OCI-LY1 (cell line): ENCODE results near the gene VGLL4.
A peak's percentile ranks its signal among the peaks of the same experiment; 100 is the strongest.

ENCODE experiments used
- H2AFZ ChIP-seq: fragments of 200-600 bp; sonication (generic), shearing (Covaris generic); 2 replicates; pipeline ENCODE4 v1.6.0; 2014; ENCODE audit warnings: antibody characterized with exemption, mild to moderate bottlenecking, low read length
- H3F3A ChIP-seq: fragments of 200-600 bp; sonication (generic), shearing (Covaris generic); 2 replicates; pipeline ENCODE4 v1.6.0; 2014; ENCODE audit warnings: mild to moderate bottlenecking, antibody characterized with exemption, low read length, moderate library complexity; ENCODE audit not compliant: insufficient read depth
- H3K27ac ChIP-seq: fragments of 200-600 bp; sonication (generic); 2 replicates; pipeline ENCODE4 v1.5.1; 2014; ENCODE audit warnings: low read length, mixed run types, mild to moderate bottlenecking, low read depth; ENCODE audit not compliant: poor library complexity, severe bottlenecking
- H3K27me3 ChIP-seq: fragments of 200-600 bp; sonication (generic); 2 replicates; pipeline ENCODE4 v1.6.0; 2014; ENCODE audit warnings: antibody characterized with exemption, mild to moderate bottlenecking, low read length, moderate library complexity; ENCODE audit not compliant: insufficient read depth
- H3K36me3 ChIP-seq: fragments of 200-600 bp; sonication (generic); 2 replicates; pipeline ENCODE4 v1.6.1; 2014; ENCODE audit warnings: mild to moderate bottlenecking, antibody characterized with exemption, low read length, moderate library complexity, mixed read lengths; ENCODE audit not compliant: insufficient read depth
- H3K4me1 ChIP-seq: fragments of 200-600 bp; sonication (generic); 2 replicates; pipeline ENCODE4 v1.5.1; 2014; ENCODE audit warnings: mild to moderate bottlenecking, low read length, moderate library complexity; ENCODE audit not compliant: insufficient read depth, severe bottlenecking
- H3K4me2 ChIP-seq: fragments of 200-600 bp; sonication (generic), shearing (Covaris generic); 2 replicates; pipeline ENCODE4 v1.6.1; 2014; ENCODE audit warnings: low read length
- H3K4me3 ChIP-seq: fragments of 200-600 bp; sonication (generic); 2 replicates; pipeline ENCODE4 v1.5.1; 2014; ENCODE audit warnings: low read length, low read depth, mild to moderate bottlenecking, mixed read lengths; ENCODE audit not compliant: poor library complexity, severe bottlenecking
- H3K79me2 ChIP-seq: fragments of 200-600 bp; shearing (Covaris generic); 2 replicates; pipeline ENCODE4 v1.6.1; 2016; ENCODE audit warnings: mixed run types, low read length, mixed read lengths; ENCODE audit not compliant: insufficient read depth
- H3K9ac ChIP-seq: fragments of 200-600 bp; sonication (generic), shearing (Covaris generic); 2 replicates; pipeline ENCODE4 v1.6.1; 2014; ENCODE audit warnings: mild to moderate bottlenecking, low read length, mixed read lengths
- H3K9me2 ChIP-seq: fragments of 200-600 bp; sonication (generic), shearing (Covaris generic); 2 replicates; pipeline ENCODE4 v1.6.1; 2014; ENCODE audit warnings: low read depth, mild to moderate bottlenecking, low read length, mixed read lengths
- H3K9me3 ChIP-seq: fragments of 200-600 bp; shearing (Covaris generic); 2 replicates; pipeline ENCODE4 v1.6.1; 2014; ENCODE audit warnings: low read length, mixed read lengths
- H4K20me1 ChIP-seq: fragments of 200-600 bp; sonication (generic), shearing (Covaris generic); 2 replicates; pipeline ENCODE4 v1.6.0; 2016; ENCODE audit warnings: mild to moderate bottlenecking, low read length; ENCODE audit not compliant: insufficient read depth
- EZH2 ChIP-seq: fragments of 200-600 bp; sonication (generic), shearing (Covaris generic); IDR thresholded peaks from 2 replicates; pipeline ENCODE4 v1.8.0; 2017; ENCODE audit warnings: borderline replicate concordance, mixed run types, mild to moderate bottlenecking, antibody characterized with exemption, low read length, moderate library complexity, mixed read lengths
- TF ChIP-seq, protein P1 (sequence below): fragments of 200-600 bp; sonication (generic), shearing (Covaris generic); IDR thresholded peaks from 2 replicates; pipeline ENCODE4 v1.5.1; 2017; ENCODE audit warnings: mild to moderate bottlenecking, antibody characterized with exemption, low read length, moderate library complexity, mixed read lengths

VGLL4 gene

DNA sequence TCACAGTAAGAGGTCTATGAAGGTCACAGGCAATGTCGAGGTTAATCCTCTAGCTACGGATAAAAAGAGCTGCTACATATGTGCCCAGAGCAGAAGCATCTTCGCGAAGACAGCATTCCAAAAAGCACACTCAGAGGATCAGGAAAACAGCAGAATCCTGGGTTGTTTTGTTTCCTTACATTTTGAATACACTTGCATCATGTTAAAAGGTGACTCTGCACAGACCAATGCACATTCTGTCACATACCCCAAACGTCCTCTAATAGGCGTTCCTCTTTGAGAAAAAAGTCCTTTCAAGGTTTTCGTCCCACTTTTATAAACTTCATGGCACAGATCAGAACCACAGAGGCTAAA lies 52.7 kb downstream of the VGLL4 start:
- no peak overlapping the region for H2AFZ ChIP-seq
- no peaks in the 10 kb centered on the region for H4K20me1 ChIP-seq
- no peak overlapping the region for H3K9ac ChIP-seq
- peak overlapping the region; percentile 46 for H3K27ac ChIP-seq
- no peak overlapping the region for H3K4me3 ChIP-seq
- H3K4me2 ChIP-seq, result no peak overlapping the region
- no peaks in the 10 kb centered on the region for H3F3A ChIP-seq
- no peak for TF ChIP-seq EZH2
- TF ChIP-seq, protein P1, sequence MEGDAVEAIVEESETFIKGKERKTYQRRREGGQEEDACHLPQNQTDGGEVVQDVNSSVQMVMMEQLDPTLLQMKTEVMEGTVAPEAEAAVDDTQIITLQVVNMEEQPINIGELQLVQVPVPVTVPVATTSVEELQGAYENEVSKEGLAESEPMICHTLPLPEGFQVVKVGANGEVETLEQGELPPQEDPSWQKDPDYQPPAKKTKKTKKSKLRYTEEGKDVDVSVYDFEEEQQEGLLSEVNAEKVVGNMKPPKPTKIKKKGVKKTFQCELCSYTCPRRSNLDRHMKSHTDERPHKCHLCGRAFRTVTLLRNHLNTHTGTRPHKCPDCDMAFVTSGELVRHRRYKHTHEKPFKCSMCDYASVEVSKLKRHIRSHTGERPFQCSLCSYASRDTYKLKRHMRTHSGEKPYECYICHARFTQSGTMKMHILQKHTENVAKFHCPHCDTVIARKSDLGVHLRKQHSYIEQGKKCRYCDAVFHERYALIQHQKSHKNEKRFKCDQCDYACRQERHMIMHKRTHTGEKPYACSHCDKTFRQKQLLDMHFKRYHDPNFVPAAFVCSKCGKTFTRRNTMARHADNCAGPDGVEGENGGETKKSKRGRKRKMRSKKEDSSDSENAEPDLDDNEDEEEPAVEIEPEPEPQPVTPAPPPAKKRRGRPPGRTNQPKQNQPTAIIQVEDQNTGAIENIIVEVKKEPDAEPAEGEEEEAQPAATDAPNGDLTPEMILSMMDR, result no peak
- peaks cover 62% of the 10 kb centered on the region for H3K4me1 ChIP-seq
- H3K9me2 ChIP-seq, result no peaks in the 10 kb centered on the region
- H3K79me2 ChIP-seq, result peaks cover 71% of the 10 kb centered on the region
- no peaks in the 10 kb centered on the region for H3K9me3 ChIP-seq
- H3K27me3 ChIP-seq, result no peaks in the 10 kb centered on the region
- H3K36me3 ChIP-seq, result peaks cover 68% of the 10 kb centered on the region

DNA sequence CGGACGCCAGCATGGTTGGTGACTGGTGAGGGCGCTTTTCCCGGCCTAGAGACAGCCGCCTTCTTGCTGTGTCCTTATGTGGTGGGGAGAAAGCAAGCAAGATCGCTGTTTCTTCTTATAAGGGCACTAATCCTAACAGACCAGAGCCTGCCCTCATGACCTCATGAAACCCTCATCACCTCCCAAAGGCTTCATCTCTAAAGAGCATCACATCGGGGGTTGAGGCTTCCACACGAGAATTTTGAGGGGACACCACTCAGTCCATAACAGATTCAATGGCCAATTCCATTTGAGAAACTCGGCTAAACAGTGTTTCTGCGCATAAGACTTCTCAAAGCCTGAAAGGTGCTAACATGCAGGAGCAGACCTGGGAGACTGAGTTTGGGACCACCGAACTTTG lies 54.0 kb downstream of the VGLL4 start:
- H3K79me2 ChIP-seq, result peaks cover 80% of the 10 kb centered on the region

DNA sequence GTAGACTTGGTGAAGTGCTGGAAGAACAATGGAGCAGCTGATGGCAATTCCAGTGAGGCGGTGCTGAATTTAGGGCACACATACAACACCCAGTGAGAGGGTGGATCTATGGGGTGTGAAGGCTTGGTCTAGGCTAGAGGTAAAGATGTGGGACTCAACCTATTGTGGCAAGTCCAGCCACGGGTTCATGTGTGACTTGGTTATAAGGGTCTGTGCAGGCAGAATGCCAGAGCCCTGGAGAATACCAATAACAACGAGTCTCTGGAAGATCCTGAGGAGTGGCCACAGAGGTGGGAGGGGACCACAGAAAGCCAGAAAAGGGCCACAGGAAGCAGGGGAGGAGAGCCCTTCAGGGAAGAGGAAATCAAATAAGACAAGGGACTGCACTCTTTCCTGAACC lies 55.0 kb downstream of the VGLL4 start:
- H3K9me2 ChIP-seq, result no peaks in the 10 kb centered on the region
- H3K4me2 ChIP-seq, result no peak overlapping the region
- H3K36me3 ChIP-seq, result peaks cover 58% of the 10 kb centered on the region; the same call in 1 of the 2 replicates
- peaks cover 75% of the 10 kb centered on the region for H3K4me1 ChIP-seq
- no peaks in the 10 kb centered on the region for H3F3A ChIP-seq
- TF ChIP-seq, protein P1, result no peak
- no peak for TF ChIP-seq EZH2
- H3K79me2 ChIP-seq, result peaks cover 77% of the 10 kb centered on the region
- no peak overlapping the region for H3K9ac ChIP-seq
- H4K20me1 ChIP-seq, result no peaks in the 10 kb centered on the region
- no peaks in the 10 kb centered on the region for H3K9me3 ChIP-seq
- no peak overlapping the region for H3K4me3 ChIP-seq
- H3K27me3 ChIP-seq, result no peaks in the 10 kb centered on the region
- no peak overlapping the region for H2AFZ ChIP-seq
- H3K27ac ChIP-seq, result no peak overlapping the region

More for the DNA sequence above, 54.0 kb downstream of the VGLL4 start:
- Histone ChIP-seq H3K9me2 (no peaks in the 10 kb centered on the region), H2AFZ (no peak overlapping the region), H3K9me3 (no peaks in the 10 kb centered on the region), H3K27ac (no peak overlapping the region), H3K4me3 (no peak overlapping the region), H3K27me3 (no peaks in the 10 kb centered on the region), H3K4me2 (no peak overlapping the region), H3F3A (no peaks in the 10 kb centered on the region), H4K20me1 (no peaks in the 10 kb centered on the region), H3K36me3 (peaks cover 67% of the 10 kb centered on the region; the same call in 1 of the 2 replicates), H3K9ac (no peak overlapping the region), H3K4me1 (peaks cover 75% of the 10 kb centered on the region)
- no peak for TF ChIP-seq EZH2
- TF ChIP-seq, protein P1, result no peak
